OCI-LY3 (cell line): Measurements from ENCODE around the gene TSNAXIP1.

Experiments
- H2AFZ ChIP-seq: fragments of 200-600, 300-600 bp; shearing (Covaris generic); 2 replicates; pipeline ENCODE4 v1.6.0; 2014; ENCODE audit warnings: antibody characterized with exemption, low read depth, low read length
- H3K27ac ChIP-seq: fragments of 200-600, 300-600 bp; sonication (generic); 2 replicates; pipeline ENCODE4 v1.5.1; 2014; ENCODE audit warnings: mild to moderate bottlenecking, low read length, moderate library complexity, mixed read lengths
- H3K27me3 ChIP-seq: fragments of 200-600, 300-600 bp; sonication (generic); 2 replicates; pipeline ENCODE4 v1.6.1; 2014; ENCODE audit warnings: low read depth, low read length, mixed read lengths
- H3K36me3 ChIP-seq: fragments of 200-600, 300-600 bp; sonication (generic); replicated peaks from 2 replicates; pipeline ENCODE3; 2014; ENCODE audit warnings: low read depth, low read length, mixed read lengths
- H3K4me1 ChIP-seq: fragments of 300-600, 200-600 bp; sonication (generic); 2 replicates; pipeline ENCODE4 v1.6.1; 2014; ENCODE audit warnings: low read length, mixed read lengths
- H3K4me2 ChIP-seq: fragments of 200-600, 300-600 bp; sonication (generic); 2 replicates; pipeline ENCODE4 v1.6.1; 2014; ENCODE audit warnings: low read length, mixed read lengths
- H3K4me3 ChIP-seq: fragments of 300-600, 200-600 bp; sonication (generic); 2 replicates; pipeline ENCODE4 v1.5.1; 2014; ENCODE audit warnings: antibody characterized with exemption, mild to moderate bottlenecking, low read length, moderate library complexity
- H3K79me2 ChIP-seq: fragments of 300-600, 200-600 bp; shearing (Covaris generic); 2 replicates; pipeline ENCODE4 v1.6.1; 2014; ENCODE audit warnings: mild to moderate bottlenecking, low read length, mixed read lengths
- H3K9ac ChIP-seq: fragments of 300-600, 200-600 bp; shearing (Covaris generic); 2 replicates; pipeline ENCODE4 v1.6.0; 2014; ENCODE audit warnings: mild to moderate bottlenecking, low read length, moderate library complexity
- H3K9me3 ChIP-seq: fragments of 200-600, 300-600 bp; shearing (Covaris generic); 2 replicates; pipeline ENCODE4 v1.6.1; 2014; ENCODE audit warnings: low read length, mixed read lengths; ENCODE audit not compliant: insufficient read depth
- H4K20me1 ChIP-seq: fragments of 200-600, 300-600 bp; sonication (generic); 2 replicates; pipeline ENCODE4 v1.6.1; 2016; ENCODE audit warnings: low read length, mixed read lengths; ENCODE audit not compliant: insufficient read depth
- EZH2phosphoT487 ChIP-seq: fragments of 200-600 bp; shearing (Covaris generic); IDR thresholded peaks from 2 replicates; pipeline ENCODE4 v1.6.1; 2018; ENCODE audit warnings: antibody characterized with exemption, mixed run types, low read depth
- TF ChIP-seq, protein P1 (sequence below): fragments of 200-600, 300-600 bp; sonication (generic); IDR thresholded peaks from 2 replicates; pipeline ENCODE4 v1.5.1; 2014; ENCODE audit warnings: antibody characterized with exemption, low read length, low read depth

The TSNAXIP1 gene

GRCh38 chr16:67763066-67763465, 43.6 kb upstream of the TSNAXIP1 start:
- H3K27me3 ChIP-seq, result no peaks in the 10 kb centered on the region
- H3K9me3 ChIP-seq, result no peaks in the 10 kb centered on the region
- no peak overlapping the region for H3K4me2 ChIP-seq
- no peaks in the 10 kb centered on the region for H3K79me2 ChIP-seq
- H3K36me3 ChIP-seq, result peaks cover 4% of the 10 kb centered on the region
- no peak overlapping the region for H3K9ac ChIP-seq
- H4K20me1 ChIP-seq, result 0 out of 2 replicates have a peak, but pooled peaks cover 9% of the 10 kb centered on the region
- no peak overlapping the region for H3K4me3 ChIP-seq
- no peak overlapping the region for H2AFZ ChIP-seq
- TF ChIP-seq, protein P1, sequence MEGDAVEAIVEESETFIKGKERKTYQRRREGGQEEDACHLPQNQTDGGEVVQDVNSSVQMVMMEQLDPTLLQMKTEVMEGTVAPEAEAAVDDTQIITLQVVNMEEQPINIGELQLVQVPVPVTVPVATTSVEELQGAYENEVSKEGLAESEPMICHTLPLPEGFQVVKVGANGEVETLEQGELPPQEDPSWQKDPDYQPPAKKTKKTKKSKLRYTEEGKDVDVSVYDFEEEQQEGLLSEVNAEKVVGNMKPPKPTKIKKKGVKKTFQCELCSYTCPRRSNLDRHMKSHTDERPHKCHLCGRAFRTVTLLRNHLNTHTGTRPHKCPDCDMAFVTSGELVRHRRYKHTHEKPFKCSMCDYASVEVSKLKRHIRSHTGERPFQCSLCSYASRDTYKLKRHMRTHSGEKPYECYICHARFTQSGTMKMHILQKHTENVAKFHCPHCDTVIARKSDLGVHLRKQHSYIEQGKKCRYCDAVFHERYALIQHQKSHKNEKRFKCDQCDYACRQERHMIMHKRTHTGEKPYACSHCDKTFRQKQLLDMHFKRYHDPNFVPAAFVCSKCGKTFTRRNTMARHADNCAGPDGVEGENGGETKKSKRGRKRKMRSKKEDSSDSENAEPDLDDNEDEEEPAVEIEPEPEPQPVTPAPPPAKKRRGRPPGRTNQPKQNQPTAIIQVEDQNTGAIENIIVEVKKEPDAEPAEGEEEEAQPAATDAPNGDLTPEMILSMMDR, result no peak
- no peak for TF ChIP-seq EZH2phosphoT487
- no peak overlapping the region for H3K27ac ChIP-seq
- no peaks in the 10 kb centered on the region for H3K4me1 ChIP-seq

- Histone ChIP-seq H3K4me3 (no peak overlapping the region), H3K27me3 (no peaks in the 10 kb centered on the region), H3K79me2 (no peaks in the 10 kb centered on the region), H3K4me2 (no peak overlapping the region), H3K9ac (no peak overlapping the region), H3K27ac (no peak overlapping the region), H3K9me3 (no peaks in the 10 kb centered on the region), H4K20me1 (0 out of 2 replicates have a peak, but pooled peaks cover 9% of the 10 kb centered on the region), H2AFZ (no peak overlapping the region), H3K4me1 (no peaks in the 10 kb centered on the region), H3K36me3 (peaks cover 3% of the 10 kb centered on the region)
- no peak for TF ChIP-seq EZH2phosphoT487
- TF ChIP-seq, protein P1, result no peak
Observed at GRCh38 chr16:67764158-67764667, 42.5 kb upstream of the TSNAXIP1 start.

- Histone ChIP-seq H3K79me2 (no peaks in the 10 kb centered on the region), H3K9me3 (no peaks in the 10 kb centered on the region), H3K36me3 (no peaks in the 10 kb centered on the region), H4K20me1 (0 out of 2 replicates have a peak, but pooled peaks cover 4% of the 10 kb centered on the region), H3K4me3 (no peak overlapping the region), H2AFZ (no peak overlapping the region), H3K9ac (no peak overlapping the region), H3K27me3 (no peaks in the 10 kb centered on the region), H3K4me2 (no peak overlapping the region), H3K27ac (no peak overlapping the region), H3K4me1 (no peaks in the 10 kb centered on the region)
- TF ChIP-seq EZH2phosphoT487, result no peak
- TF ChIP-seq, protein P1, result no peak
Observed at GRCh38 chr16:67766291-67766690, 40.4 kb upstream of the TSNAXIP1 start.

- no peaks in the 10 kb centered on the region for H3K4me1 ChIP-seq
Observed at GRCh38 chr16:67767953-67768352, 38.7 kb upstream of the TSNAXIP1 start.

More at GRCh38 chr16:67767953-67768352, 38.7 kb upstream of the TSNAXIP1 start:
- H3K27ac ChIP-seq, result no peak overlapping the region
- no peak overlapping the region for H3K4me3 ChIP-seq
- H3K4me2 ChIP-seq, result no peak overlapping the region
- TF ChIP-seq EZH2phosphoT487, result no peak
- TF ChIP-seq, protein P1, result no peak
- no peak overlapping the region for H3K9ac ChIP-seq
- peaks cover 5% of the 10 kb centered on the region for H3K36me3 ChIP-seq
- H4K20me1 ChIP-seq, result peaks cover 8% of the 10 kb centered on the region; the same call in 1 of the 2 replicates
- no peaks in the 10 kb centered on the region for H3K9me3 ChIP-seq
- H3K27me3 ChIP-seq, result no peaks in the 10 kb centered on the region
- H3K79me2 ChIP-seq, result no peaks in the 10 kb centered on the region
- no peak overlapping the region for H2AFZ ChIP-seq
